Stimulated activated CD8-positive, alpha-beta memory T cell treated with anti-CD3 and anti-CD28 coated beads, Interleukin-12 subunit alpha, Interleukin-12 subunit beta, amount 100 ng/mL, for 24 hours (primary cell): ENCODE data around the gene SUZ12.
"Not testable (repeated sequence)": the region's sequence is repeated elsewhere in the genome, so short reads cannot be mapped to it uniquely, and the experiment has no call there.

ENCODE experiments used
- DNase-seq: peaks from one replicate; pipeline ENCODE4 v3.0.0-alpha.2; 2020; ENCODE audit errors: extremely low read depth

SUZ12 gene

GRCh38 chr17:32041306-32041875, 104.6 kb downstream of the SUZ12 start:
- DNase-seq = not testable (repeated sequence)

DNA sequence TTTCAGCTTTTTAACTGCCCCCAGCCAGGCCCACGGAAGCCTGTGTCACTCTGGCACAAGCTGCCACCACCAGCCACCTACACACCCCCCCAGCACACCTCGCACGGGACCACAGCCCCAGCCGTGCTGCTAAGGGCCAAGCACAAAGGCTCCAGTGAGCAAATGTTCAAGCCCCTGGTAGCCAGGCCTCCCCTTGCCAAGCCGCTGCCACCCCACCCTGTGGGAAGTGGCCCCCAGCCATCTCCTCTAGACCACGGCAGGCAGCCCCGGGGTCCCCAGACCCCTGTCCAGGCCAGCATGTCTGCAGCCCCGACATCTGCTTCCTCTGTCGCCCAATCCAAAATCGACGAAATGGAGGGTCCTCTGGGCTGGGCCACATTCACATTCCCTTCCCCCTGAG, 105.5 kb downstream of the SUZ12 start:
- not testable (repeated sequence) for DNase-seq

DNA sequence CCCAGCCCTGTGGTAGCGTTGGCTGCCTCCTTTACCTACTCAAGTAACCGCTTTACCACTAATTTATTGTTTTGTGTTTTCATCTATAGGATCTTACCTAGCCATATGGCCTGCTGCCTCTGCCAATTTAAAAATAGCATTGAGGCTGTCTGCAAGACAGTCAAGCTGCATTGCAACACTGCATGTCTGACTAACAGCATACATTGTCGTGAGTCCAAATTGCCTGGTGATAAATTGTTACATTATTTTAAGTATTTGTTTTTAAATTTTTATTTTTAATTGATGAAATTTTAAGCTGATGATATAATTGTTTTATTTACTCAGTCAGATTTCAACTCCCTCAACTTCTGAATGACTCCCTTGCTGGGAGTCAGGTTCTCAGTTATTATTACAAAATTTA, 108.8 kb downstream of the SUZ12 start:
- DNase-seq = not testable (repeated sequence)

- DNase-seq = not testable (repeated sequence)
Measured at GRCh38 chr17:32047663-32048062, 110.9 kb downstream of the SUZ12 start.
